GM21447 (cell line): ENCODE results near the gene GRXCR2.
"Not testable (repeated sequence)": the region's sequence is repeated elsewhere in the genome, so short reads cannot be mapped to it uniquely, and the experiment has no call there.

Source experiments
- ATAC-seq: cut with Tn5 transposase; IDR thresholded peaks from one replicate; pipeline ENCODE4 v1.9.1; 2021; ENCODE audit not compliant: unreplicated experiment

Gene GRXCR2

GRCh38 chr5:145887217-145887616 lies 14.4 kb upstream of the GRXCR2 start:
- no peak for ATAC-seq

- ATAC-seq = no peak
Measured at GRCh38 chr5:145874765-145875164, 2.0 kb upstream of the GRXCR2 start.

- no peak for ATAC-seq
Measured at GRCh38 chr5:145872486-145872885, 328 bp downstream of the GRXCR2 start.

GRCh38 chr5:145869753-145870152 lies 3.1 kb downstream of the GRXCR2 start:
- no peak for ATAC-seq

GRCh38 chr5:145867806-145868205 lies 5.0 kb downstream of the GRXCR2 start:
- no peak for ATAC-seq

GRCh38 chr5:145864432-145864831 lies 8.4 kb downstream of the GRXCR2 start:
- ATAC-seq = not testable (repeated sequence)

- ATAC-seq = no peak
Measured at GRCh38 chr5:145863003-145863402, 9.8 kb downstream of the GRXCR2 start.

GRCh38 chr5:145859897-145860296 lies 12.9 kb downstream of the GRXCR2 start:
- ATAC-seq = no peak

GRCh38 chr5:145859453-145859852 lies 13.4 kb downstream of the GRXCR2 start:
- no peak for ATAC-seq

GRCh38 chr5:145858959-145859358 lies 13.9 kb downstream of the GRXCR2 start:
- ATAC-seq = no peak

- ATAC-seq = no peak
Measured at GRCh38 chr5:145856285-145856818, 16.5 kb downstream of the GRXCR2 start.

GRCh38 chr5:145855763-145856267 lies 17.0 kb downstream of the GRXCR2 start:
- ATAC-seq = no peak

- ATAC-seq = no peak
Measured at GRCh38 chr5:145854651-145855258, 18.1 kb downstream of the GRXCR2 start.

- no peak for ATAC-seq
Measured at GRCh38 chr5:145853781-145854376, 18.9 kb downstream of the GRXCR2 start.

GRCh38 chr5:145852990-145853389 lies 19.8 kb downstream of the GRXCR2 start:
- no peak for ATAC-seq

GRCh38 chr5:145848854-145849253 lies 24.0 kb downstream of the GRXCR2 start:
- ATAC-seq = no peak

GRCh38 chr5:145847499-145848497 lies 25.0 kb downstream of the GRXCR2 start:
- ATAC-seq = no peak

GRCh38 chr5:145846081-145846480 lies 26.7 kb downstream of the GRXCR2 start:
- ATAC-seq = no peak

- ATAC-seq = no peak
Measured at GRCh38 chr5:145841299-145841698, 31.5 kb downstream of the GRXCR2 start.

- no peak for ATAC-seq
Measured at GRCh38 chr5:145840458-145841132, 32.2 kb downstream of the GRXCR2 start.

- no peak for ATAC-seq
Measured at GRCh38 chr5:145838276-145838675, 34.5 kb downstream of the GRXCR2 start.
